CD4-positive, alpha-beta T cell treated with Interleukin-6 at 100 ng/mL for 8 hours (primary cell): ENCODE data around the gene FBXL14.

Source experiments
- DNase-seq: peaks from one replicate; pipeline ENCODE4 v3.0.0-alpha.2; 2020; ENCODE audit warnings: mixed read lengths, low spot score

The FBXL14 gene

GRCh38 chr12:1594261-1595025 lies at the start of gene FBXL14:
Gene FBXL14 (minus strand): TSS chr12:1594581. CDS start chr12:1594066, 515 bp downstream.
- peak; percentile 90 for DNase-seq

GRCh38 chr12:1643905-1644533 lies 49.6 kb upstream of the FBXL14 start:
- no peak for DNase-seq

GRCh38 chr12:1643043-1643442 lies 48.7 kb upstream of the FBXL14 start:
- DNase-seq, result no peak

GRCh38 chr12:1642513-1642912 lies 48.1 kb upstream of the FBXL14 start:
- no peak for DNase-seq

GRCh38 chr12:1640328-1641234 lies 46.2 kb upstream of the FBXL14 start:
- no peak for DNase-seq

GRCh38 chr12:1639538-1639937 lies 45.2 kb upstream of the FBXL14 start:
- no peak for DNase-seq

- DNase-seq, result no peak
These were observed 43.8 kb upstream of the FBXL14 start for GRCh38 chr12:1638203-1638602.

GRCh38 chr12:1635301-1636095 lies 41.1 kb upstream of the FBXL14 start:
- DNase-seq, result no peak

- DNase-seq, result peak; percentile 43
These were observed 40.3 kb upstream of the FBXL14 start for GRCh38 chr12:1634590-1635191.

GRCh38 chr12:1634149-1634548 lies 39.8 kb upstream of the FBXL14 start:
- DNase-seq, result no peak

- DNase-seq, result no peak
These were observed 39.1 kb upstream of the FBXL14 start for GRCh38 chr12:1633459-1633858.

- DNase-seq, result no peak
These were observed 38.3 kb upstream of the FBXL14 start for GRCh38 chr12:1632702-1633101.

GRCh38 chr12:1630827-1631591 lies 36.6 kb upstream of the FBXL14 start:
- no peak for DNase-seq

- DNase-seq, result no peak
These were observed 35.9 kb upstream of the FBXL14 start for GRCh38 chr12:1630133-1630826.

- no peak for DNase-seq
These were observed 35.2 kb upstream of the FBXL14 start for GRCh38 chr12:1629338-1630132.

- DNase-seq, result no peak
These were observed 34.4 kb upstream of the FBXL14 start, which contains the start of gene WNT5B for GRCh38 chr12:1628666-1629337. Gene WNT5B (plus strand): TSS chr12:1629231. CDS start chr12:1631355, 2,124 bp downstream.

GRCh38 chr12:1622406-1622805 lies 28.0 kb upstream of the FBXL14 start:
- no peak for DNase-seq

- no peak for DNase-seq
These were observed 25.7 kb upstream of the FBXL14 start for GRCh38 chr12:1620092-1620491.
